GM20431 (cell line): ENCODE results near the gene KANK3.
"Not testable (repeated sequence)": the region's sequence is repeated elsewhere in the genome, so short reads cannot be mapped to it uniquely, and the experiment has no call there.

Source experiments
- in situ Hi-C: fragments of 300-500 bp; cut with MseI, MboI; formaldehyde crosslinking; loops from one replicate; pipeline ENCODE4 v1.15.0; 2020; ENCODE audit warnings: low sequenced_read_pairs; ENCODE audit not compliant: unreplicated experiment

Gene KANK3

GRCh38 chr19:8321067-8321985 is 21.7 kb downstream of the KANK3 start, which contains the start of the genes NDUFA7 and RPS28:
NDUFA7 (minus strand) TSS chr19:8321375; CDS start chr19:8321358, 17 bp downstream.
RPS28 (plus strand) TSS chr19:8321496; CDS start chr19:8321531, 35 bp downstream.
- in situ Hi-C loops = no loop called here

- in situ Hi-C loops = no loop called here
These were observed 22.4 kb downstream of the KANK3 start for GRCh38 chr19:8320564-8321066.

- in situ Hi-C loops = no loop called here
These were observed 23.1 kb downstream of the KANK3 start for GRCh38 chr19:8319807-8320520.

GRCh38 chr19:8318835-8319234 is 24.2 kb downstream of the KANK3 start:
- in situ Hi-C loops = not testable (repeated sequence)

GRCh38 chr19:8316351-8317125 is 26.5 kb downstream of the KANK3 start:
- in situ Hi-C loops = no loop called here

- in situ Hi-C loops = not testable (repeated sequence)
These were observed 28.0 kb downstream of the KANK3 start for GRCh38 chr19:8314981-8315640.

GRCh38 chr19:8311461-8312260 is 31.4 kb downstream of the KANK3 start:
- in situ Hi-C loops = no loop called here

GRCh38 chr19:8310342-8311055 is 32.6 kb downstream of the KANK3 start:
- in situ Hi-C loops = no loop called here

GRCh38 chr19:8308891-8309291 is 34.2 kb downstream of the KANK3 start:
- in situ Hi-C loops = no loop called here

- in situ Hi-C loops = no loop called here
These were observed 34.8 kb downstream of the KANK3 start, which contains the start of gene CD320 for GRCh38 chr19:8307965-8308866. CD320 (minus strand) TSS chr19:8308358; CDS start chr19:8308290, 68 bp downstream.

- in situ Hi-C loops = no loop called here
These were observed 35.6 kb downstream of the KANK3 start for GRCh38 chr19:8307400-8307964.

GRCh38 chr19:8306235-8307054 is 36.6 kb downstream of the KANK3 start:
- in situ Hi-C loops = no loop called here

- in situ Hi-C loops = no loop called here
These were observed 37.3 kb downstream of the KANK3 start for GRCh38 chr19:8305798-8306197.

GRCh38 chr19:8304841-8305621 is 38.0 kb downstream of the KANK3 start:
- in situ Hi-C loops = no loop called here

GRCh38 chr19:8302734-8303133 is 40.3 kb downstream of the KANK3 start:
- in situ Hi-C loops = no loop called here
